Gastrocnemius medialis (tissue), 4 donors: ENCODE data around the gene HOXD10. TPM values are rescaled to one million over a fixed set of nuclear protein-coding genes. Genes with fewer than 3 reads are reported as not detected.

ENCODE experiments used
- ATAC-seq, 2 donors: fragments of 150-250 bp; one replicate each; pipeline ENCODE4 v1.9.1; 2016
- DNase-seq, 2 donors: peaks; one replicate each; pipeline ENCODE4 v3.0.0-alpha.2; 2019
- H3K27ac ChIP-seq, 4 donors: fragments of 200-600 bp; sonication (generic); 1 replicate in 1 of 4; 2 replicates in 3 of 4; pipeline ENCODE4 v1.5.1; 2016 to 2018; ENCODE audit warnings: mild to moderate bottlenecking in 2 of 4, moderate library complexity in 1 of 4
- H3K27me3 ChIP-seq, 3 donors: fragments of 200-600 bp; sonication (generic) in 2 of 3; 1 replicate in 1 of 3; 2 replicates in 2 of 3; pipeline versions ENCODE4 v1.5.1 to v1.6.0; 2016 to 2019; ENCODE audit warnings: mild to moderate bottlenecking in 1 of 3, moderate library complexity in 1 of 3
- H3K36me3 ChIP-seq, 2 donors: fragments of 200-600 bp; sonication (generic) in 1 of 2; one replicate each; pipeline ENCODE4 v1.5.1; 2017 to 2018
- H3K4me1 ChIP-seq, 2 donors: fragments of 200-600 bp; sonication (generic) in 1 of 2; one replicate each; pipeline ENCODE4 v1.5.1; 2016 to 2017; ENCODE audit warnings: mild to moderate bottlenecking in 2 of 2
- H3K4me3 ChIP-seq, 4 donors: fragments of 200-600 bp; sonication (generic) in 3 of 4; 1 replicate in 1 of 4; 2 replicates in 3 of 4; pipeline ENCODE4 v1.5.1; 2016 to 2019; ENCODE audit warnings: mild to moderate bottlenecking in 2 of 4
- H3K9me3 ChIP-seq, 3 donors: fragments of 200-600 bp; sonication (generic) in 2 of 3; 1 replicate in 1 of 3; 2 replicates in 2 of 3; pipeline ENCODE4 v1.5.1; 2016 to 2019
- CTCF ChIP-seq, 5 experiments: fragments of 450-650 bp in 3 of 5; fragments of 200-600 bp in 2 of 5; sonication (generic) in 2 of 5; IDR thresholded peaks in 4 of 5; conservative IDR thresholded peaks in 1 of 5; 1 replicate in 4 of 5; 2 replicates in 1 of 5; pipeline ENCODE4 v1.5.1; 2016 to 2019; ENCODE audit warnings: antibody characterized with exemption in 5 of 5, mild to moderate bottlenecking in 3 of 5, moderate library complexity in 3 of 5
- POLR2A ChIP-seq, 2 donors: fragments of 450-650 bp; IDR thresholded peaks; one replicate each; pipeline ENCODE4 v1.6.1; 2017; ENCODE audit warnings: antibody characterized with exemption in 2 of 2, mild to moderate bottlenecking in 2 of 2, moderate library complexity in 2 of 2
- in situ Hi-C, 4 donors: fragments of 200-750 bp; cut with MboI; loops; one replicate each; pipeline versions ENCODE4 v1.15.0 to v1.8.0; 2017; ENCODE audit warnings: low sequenced_read_pairs in 4 of 4
- intact Hi-C: fragments of 100-400 bp; cut with DNase I; formaldehyde crosslinking; loops from one replicate; pipeline ENCODE4 v1.15.1; 2023; ENCODE audit warnings: low total_unique reads
- total RNA-seq, 4 donors: library from RNA; depleted of rRNA; stranded (reverse); fragments of >200 nt; gene quantifications; one replicate each; pipeline versions ENCODE4 v1.1.0 to v1.2.3, GENCODE V29; 2016

Gene HOXD10
- total RNA-seq, 4 donors from 2014 or later: 0.15 TPM; not detected in 3

- Histone ChIP-seq H3K36me3 (no peaks in the 10 kb centered on the region), H3K27me3 (peaks cover 99 to 100% (median 100%) of the 10 kb centered on the region in 3 donors), H3K27ac (no peak overlapping the region), H3K9me3 (no peaks in the 10 kb centered on the region), H3K4me3 (no peak overlapping the region), H3K4me1 (peaks cover 22 to 24% of the 10 kb centered on the region in 2 donors)
- in situ Hi-C loops (loop anchor here in 2 of 4 donors (25.0 kb wide), 1 partner anchor 712 kb away; no protein-coding TSS in a partner anchor), intact Hi-C loops (no loop called here)
- ATAC-seq (no peak), DNase-seq (no peak)
- no peak for TF ChIP-seq POLR2A (IDR thresholded peaks at IDR 0.05)
- TF ChIP-seq CTCF (IDR thresholded peaks at IDR 0.05 in 4 of 5, conservative IDR thresholded peaks at IDR 0.05 in 1 of 5): no peak
These were observed 15.9 kb upstream of the HOXD10 start for GRCh38 chr2:176100547-176101140.

- in situ Hi-C loops (loop anchor here in 2 of 4 donors (25.0 kb wide), 1 partner anchor 711 kb away; no protein-coding TSS in a partner anchor), intact Hi-C loops (no loop called here)
- no peak overlapping the region for H3K4me3 ChIP-seq
- H3K27me3 ChIP-seq: peaks cover 99 to 100% (median 100%) of the 10 kb centered on the region in 3 donors
- no peak for TF ChIP-seq POLR2A (IDR thresholded peaks at IDR 0.05)
- no peak for TF ChIP-seq CTCF (IDR thresholded peaks at IDR 0.05 in 4 of 5, conservative IDR thresholded peaks at IDR 0.05 in 1 of 5)
- H3K9me3 ChIP-seq: no peaks in the 10 kb centered on the region
- no peaks in the 10 kb centered on the region for H3K36me3 ChIP-seq
- peaks cover 21 to 26% of the 10 kb centered on the region in 2 donors for H3K4me1 ChIP-seq
- DNase-seq (no peak), ATAC-seq (no peak)
- no peak overlapping the region for H3K27ac ChIP-seq
These were observed 15.3 kb upstream of the HOXD10 start for GRCh38 chr2:176101216-176101830.

GRCh38 chr2:176101842-176102241, 14.7 kb upstream of the HOXD10 start:
- Histone ChIP-seq H3K36me3 (no peaks in the 10 kb centered on the region), H3K4me3 (no peak overlapping the region), H3K27me3 (peaks cover 99 to 100% (median 100%) of the 10 kb centered on the region in 3 donors), H3K27ac (no peak overlapping the region), H3K9me3 (no peaks in the 10 kb centered on the region), H3K4me1 (peaks cover 18 to 25% of the 10 kb centered on the region in 2 donors)
- intact Hi-C loops (no loop called here), in situ Hi-C loops (loop anchor here in 2 of 4 donors (25.0 kb wide), 1 partner anchor 710 kb away; no protein-coding TSS in a partner anchor)
- no peak for DNase-seq
- no peak for ATAC-seq
- TF ChIP-seq POLR2A (IDR thresholded peaks at IDR 0.05): no peak
- no peak for TF ChIP-seq CTCF (IDR thresholded peaks at IDR 0.05 in 4 of 5, conservative IDR thresholded peaks at IDR 0.05 in 1 of 5)

GRCh38 chr2:176102309-176102866, 14.2 kb upstream of the HOXD10 start:
- no peaks in the 10 kb centered on the region for H3K9me3 ChIP-seq
- intact Hi-C loops: no loop called here
- H3K36me3 ChIP-seq: no peaks in the 10 kb centered on the region
- in situ Hi-C loops: loop anchor here in 2 of 4 donors (25.0 kb wide), 1 partner anchor 710 kb away; no protein-coding TSS in a partner anchor
- H3K4me1 ChIP-seq: peaks cover 17 to 20% of the 10 kb centered on the region in 2 donors
- no peak overlapping the region for H3K27ac ChIP-seq
- peaks cover 99 to 100% (median 100%) of the 10 kb centered on the region in 3 donors for H3K27me3 ChIP-seq
- ATAC-seq (no peak), DNase-seq (no peak)
- no peak for TF ChIP-seq POLR2A (IDR thresholded peaks at IDR 0.05)
- no peak for TF ChIP-seq CTCF (IDR thresholded peaks at IDR 0.05 in 4 of 5, conservative IDR thresholded peaks at IDR 0.05 in 1 of 5)
- no peak overlapping the region for H3K4me3 ChIP-seq
